Activated T-cell treated with anti-CD3 and anti-CD28 coated beads, Interleukin-2, amount 50 U/mL, for 24 hours (primary cell): ENCODE measurements around the gene TBC1D9B.

Experiments used
- DNase-seq: peaks from one replicate; pipeline ENCODE4 v3.0.0-alpha.2; 2020
- H3K27ac Mint-ChIP-seq: 2 replicates; pipeline ENCODE4 v1.8.0; 2020; ENCODE audit warnings: mild to moderate bottlenecking, mixed read lengths
- H3K27me3 Mint-ChIP-seq: 2 replicates; pipeline ENCODE4 v1.8.0; 2020; ENCODE audit warnings: mixed read lengths
- H3K36me3 Mint-ChIP-seq: 2 replicates; pipeline ENCODE4 v1.8.0; 2020; ENCODE audit warnings: low read depth, mixed read lengths
- H3K4me1 Mint-ChIP-seq: 2 replicates; pipeline ENCODE4 v1.8.0; 2020; ENCODE audit warnings: low read depth, mixed read lengths
- H3K4me3 Mint-ChIP-seq: 2 replicates; pipeline ENCODE4 v1.8.0; 2020; ENCODE audit warnings: mild to moderate bottlenecking, moderate library complexity, mixed read lengths
- H3K9me3 Mint-ChIP-seq: 2 replicates; pipeline ENCODE4 v1.8.0; 2020; ENCODE audit warnings: mixed read lengths

TBC1D9B gene

DNA sequence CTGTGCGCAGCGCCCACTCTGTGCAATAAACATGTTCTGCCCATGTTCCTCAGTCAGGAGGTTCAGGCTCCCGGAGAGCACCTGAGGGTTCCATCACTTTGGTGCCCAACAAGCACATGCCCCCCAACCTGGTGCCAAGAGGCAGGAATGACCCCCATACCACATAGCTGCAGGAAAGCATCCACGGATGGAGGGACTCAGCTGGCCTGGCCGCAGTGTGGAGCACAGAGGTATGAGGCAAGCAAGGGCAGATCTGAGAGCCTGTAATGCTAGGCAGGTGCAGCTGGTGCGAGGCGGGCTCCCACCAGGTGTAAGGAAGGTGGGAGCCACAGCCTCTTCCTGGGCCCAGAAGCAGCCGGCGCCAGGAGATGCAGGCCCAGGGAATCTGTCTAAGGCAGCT is 44.8 kb downstream of the TBC1D9B start:
- H3K9me3 Mint-ChIP-seq = no peaks in the 10 kb centered on the region
- no peak overlapping the region for H3K27ac Mint-ChIP-seq
- peaks cover 65% of the 10 kb centered on the region for H3K36me3 Mint-ChIP-seq
- H3K4me1 Mint-ChIP-seq = peaks cover 19% of the 10 kb centered on the region
- no peak for DNase-seq
- no peaks in the 10 kb centered on the region for H3K27me3 Mint-ChIP-seq
- H3K4me3 Mint-ChIP-seq = no peak overlapping the region

DNA sequence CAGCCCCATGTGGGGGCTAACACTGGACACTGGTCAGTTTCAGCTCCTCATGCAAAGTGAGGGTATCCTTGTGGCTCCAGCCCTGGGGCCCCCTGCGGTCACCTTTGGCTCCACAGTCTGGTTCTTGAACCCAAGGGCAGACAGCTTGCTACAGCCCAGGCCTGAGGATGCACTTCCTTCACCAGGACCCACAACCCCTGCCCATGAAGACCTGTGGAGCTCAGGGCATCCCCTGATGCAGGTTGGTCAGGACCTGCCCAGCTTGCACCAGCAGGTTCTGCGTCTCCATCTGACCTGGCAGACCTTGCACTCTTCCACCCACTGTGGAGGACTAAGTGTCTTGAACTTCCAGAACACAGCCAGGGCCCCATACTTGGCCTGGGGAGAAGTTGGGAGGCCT is 45.4 kb downstream of the TBC1D9B start:
- Mint-ChIP-seq H3K9me3 (no peaks in the 10 kb centered on the region), H3K27ac (no peak overlapping the region), H3K4me3 (no peak overlapping the region), H3K36me3 (peaks cover 62% of the 10 kb centered on the region), H3K27me3 (no peaks in the 10 kb centered on the region), H3K4me1 (peaks cover 22% of the 10 kb centered on the region)
- no peak for DNase-seq

DNA sequence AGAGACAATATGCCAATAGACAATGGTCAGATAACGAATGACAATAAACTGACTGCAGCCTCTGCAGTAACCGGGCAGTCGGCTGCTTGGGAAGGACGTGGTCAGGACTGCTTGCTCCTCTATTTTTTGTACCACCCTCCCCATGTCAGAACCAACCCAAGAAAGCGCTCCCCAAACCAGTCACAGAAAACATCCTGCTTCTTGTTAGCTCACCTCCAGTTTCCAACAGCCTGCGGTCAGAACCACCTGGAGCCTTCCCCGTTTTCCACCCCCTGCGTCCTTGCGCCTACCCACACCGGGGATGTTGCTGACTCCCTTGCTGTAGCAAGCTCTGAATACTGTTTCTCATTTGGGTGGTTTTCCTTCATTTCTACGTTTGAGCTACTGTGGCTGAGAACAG is 47.4 kb downstream of the TBC1D9B start:
- no peaks in the 10 kb centered on the region for H3K9me3 Mint-ChIP-seq
- peaks cover 46% of the 10 kb centered on the region for H3K36me3 Mint-ChIP-seq
- peaks cover 17% of the 10 kb centered on the region for H3K4me1 Mint-ChIP-seq
- DNase-seq = no peak
- no peaks in the 10 kb centered on the region for H3K27me3 Mint-ChIP-seq
- H3K27ac Mint-ChIP-seq = peak overlapping the region; percentile 50
- peak overlapping the region; percentile 87 for H3K4me3 Mint-ChIP-seq

DNA sequence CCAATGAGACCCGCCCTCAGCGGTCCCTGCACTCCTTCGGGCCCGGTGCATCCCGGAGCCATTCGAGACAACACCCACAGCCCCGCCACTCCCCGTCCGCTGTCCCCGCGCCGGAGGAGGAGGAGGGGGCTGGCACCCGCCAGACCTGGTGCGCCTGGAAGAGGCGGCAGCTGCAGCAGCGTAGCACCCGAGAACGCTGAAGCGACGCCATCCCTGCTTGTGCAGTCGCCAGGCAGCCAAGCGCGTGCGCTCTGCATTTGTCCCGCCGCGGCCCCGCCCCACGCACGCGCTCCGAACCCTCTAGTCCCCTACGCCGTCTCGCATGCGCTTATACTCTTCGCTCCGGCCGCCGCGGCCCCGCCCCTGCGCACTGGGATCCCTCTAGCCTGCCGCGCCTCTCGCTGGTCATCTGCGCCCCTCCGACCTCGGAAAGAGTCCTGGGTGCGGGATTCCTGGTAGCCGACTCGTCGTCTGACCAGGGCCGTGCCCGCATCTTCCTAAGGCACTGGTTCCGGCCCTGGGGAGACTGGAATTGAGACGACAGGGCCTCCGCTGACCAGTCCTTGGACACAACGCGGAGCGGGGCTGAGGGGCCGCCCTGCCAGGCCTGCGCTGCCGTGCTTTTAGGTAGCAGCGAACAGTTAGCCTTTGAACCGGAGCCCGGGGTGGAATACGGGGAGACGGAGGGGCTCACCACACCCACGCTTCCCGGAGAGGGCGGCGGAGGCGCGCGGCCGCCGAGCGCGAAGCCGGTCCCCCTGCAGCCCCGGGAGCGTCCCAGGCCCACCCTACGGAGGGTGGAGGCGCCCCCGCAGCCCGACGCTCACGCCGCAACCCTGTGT is 48.9 kb downstream of the TBC1D9B start, which contains the start of gene MRNIP:
Gene MRNIP, minus strand, starts transcription at position 232 of the 842 bp plus-strand sequence. Its CDS starts 21 bp downstream, at position 211.
- peak; percentile 93 for DNase-seq
- H3K4me3 Mint-ChIP-seq = peak within 1 kb of the TSS; percentile 87
- peaks cover 17% of the 10 kb centered on the region for H3K4me1 Mint-ChIP-seq
- no peaks in the 10 kb centered on the region for H3K9me3 Mint-ChIP-seq
- peaks cover 36% of the 10 kb centered on the region for H3K36me3 Mint-ChIP-seq
- peak within 1 kb of the TSS; percentile 93 for H3K27ac Mint-ChIP-seq
- no peaks in the 10 kb centered on the region for H3K27me3 Mint-ChIP-seq

DNA sequence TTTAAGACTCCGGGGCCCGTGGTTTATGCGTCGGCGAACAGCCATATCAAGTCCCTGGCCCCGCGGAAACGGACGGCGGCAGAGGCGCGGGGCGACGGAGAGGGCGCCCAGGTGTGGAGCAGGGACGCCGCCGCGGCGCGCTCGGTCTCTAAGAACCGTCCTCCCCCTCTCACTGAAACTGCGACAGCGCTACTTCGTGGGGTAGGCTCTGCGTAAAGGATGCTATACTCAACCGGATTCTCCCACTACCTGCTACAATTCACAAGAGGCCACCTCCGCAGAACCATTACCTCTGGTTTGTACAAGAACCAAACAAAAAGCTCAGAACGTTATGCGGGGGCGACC is 49.5 kb downstream of the TBC1D9B start:
- Mint-ChIP-seq H3K27me3 (no peaks in the 10 kb centered on the region), H3K27ac (peak overlapping the region; percentile 93), H3K36me3 (peaks cover 32% of the 10 kb centered on the region), H3K4me3 (peak overlapping the region; percentile 87), H3K9me3 (no peaks in the 10 kb centered on the region), H3K4me1 (peaks cover 17% of the 10 kb centered on the region)
- DNase-seq = no peak

DNA sequence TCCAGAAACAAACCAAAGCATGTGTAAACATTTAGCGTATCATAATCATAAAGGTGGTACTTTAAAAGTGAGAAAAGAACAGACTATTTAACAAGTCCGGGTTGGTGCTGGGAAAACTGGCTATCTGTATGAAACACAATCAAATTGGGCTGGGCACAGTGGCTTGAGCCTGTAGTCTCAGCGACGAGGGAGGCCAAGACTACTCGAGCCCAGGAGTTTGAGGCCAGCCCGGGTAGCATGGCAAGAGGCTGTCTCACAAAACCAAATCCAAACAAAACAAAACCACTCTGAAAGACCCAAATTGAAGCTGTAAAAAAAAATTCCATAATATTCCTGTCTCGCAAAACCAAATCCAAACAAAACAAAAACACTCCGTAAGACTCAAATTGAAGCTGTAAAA is 53.3 kb downstream of the TBC1D9B start:
- Mint-ChIP-seq H3K4me3 (no peak overlapping the region), H3K4me1 (peaks cover 11% of the 10 kb centered on the region), H3K9me3 (no peaks in the 10 kb centered on the region), H3K27ac (no peak overlapping the region), H3K27me3 (no peaks in the 10 kb centered on the region), H3K36me3 (peaks cover 25% of the 10 kb centered on the region)
- DNase-seq = no peak

DNA sequence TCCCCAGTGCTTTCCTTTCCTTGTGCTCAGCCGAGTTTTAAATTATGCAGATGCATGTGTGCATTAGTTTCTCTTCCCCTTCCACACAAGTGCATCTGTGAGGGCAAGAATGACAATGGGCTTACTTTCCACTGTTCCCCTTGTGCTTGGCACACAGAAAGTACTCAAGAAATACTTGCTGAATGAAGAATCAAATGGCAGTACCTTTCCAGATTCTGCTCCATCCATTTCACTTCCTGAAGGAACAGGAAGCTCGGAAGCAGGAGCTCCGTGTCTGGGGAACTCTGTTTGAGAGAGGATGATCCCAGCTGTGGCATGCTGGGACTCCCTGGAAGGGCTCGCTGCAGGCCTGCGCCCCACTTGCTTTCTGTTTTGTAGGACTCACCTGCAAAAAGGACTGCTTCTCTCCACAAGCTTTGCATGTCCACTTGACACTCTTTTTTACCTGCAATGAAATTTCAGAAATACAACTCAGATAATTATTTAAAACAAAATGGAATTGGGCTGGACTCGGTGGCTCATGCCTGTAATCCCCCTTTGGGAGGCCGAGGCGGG is 54.6 kb downstream of the TBC1D9B start:
- Mint-ChIP-seq H3K27ac (no peak overlapping the region), H3K27me3 (no peaks in the 10 kb centered on the region), H3K9me3 (no peaks in the 10 kb centered on the region), H3K4me1 (peaks cover 8% of the 10 kb centered on the region), H3K4me3 (no peak overlapping the region), H3K36me3 (peaks cover 22% of the 10 kb centered on the region)
- DNase-seq = no peak

DNA sequence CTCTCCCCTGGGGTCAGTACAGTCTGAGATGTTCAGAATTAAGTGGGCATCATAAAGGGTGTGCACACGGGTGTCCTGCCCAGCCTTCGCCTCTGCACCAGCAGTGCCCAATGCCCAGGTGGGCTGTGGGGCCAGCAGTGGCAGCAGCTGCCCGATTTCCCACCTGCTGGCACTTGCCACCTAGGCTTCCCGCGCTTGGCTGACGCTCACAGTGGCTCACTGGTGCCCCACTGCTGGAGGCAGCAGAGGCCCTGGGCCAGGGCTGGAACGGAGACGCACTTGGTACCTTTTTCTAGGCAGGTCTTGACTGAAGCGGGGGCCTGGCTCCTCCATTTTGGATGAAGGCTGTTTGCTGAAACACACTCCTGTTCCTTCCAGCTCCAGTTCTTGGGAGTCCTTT is 66.1 kb downstream of the TBC1D9B start:
- peaks cover 3% of the 10 kb centered on the region for H3K9me3 Mint-ChIP-seq
- H3K36me3 Mint-ChIP-seq = peaks cover 72% of the 10 kb centered on the region
- H3K27me3 Mint-ChIP-seq = no peaks in the 10 kb centered on the region
- H3K4me3 Mint-ChIP-seq = no peak overlapping the region
- DNase-seq = no peak
- H3K27ac Mint-ChIP-seq = peak overlapping the region; percentile 37
- peaks cover 10% of the 10 kb centered on the region for H3K4me1 Mint-ChIP-seq

DNA sequence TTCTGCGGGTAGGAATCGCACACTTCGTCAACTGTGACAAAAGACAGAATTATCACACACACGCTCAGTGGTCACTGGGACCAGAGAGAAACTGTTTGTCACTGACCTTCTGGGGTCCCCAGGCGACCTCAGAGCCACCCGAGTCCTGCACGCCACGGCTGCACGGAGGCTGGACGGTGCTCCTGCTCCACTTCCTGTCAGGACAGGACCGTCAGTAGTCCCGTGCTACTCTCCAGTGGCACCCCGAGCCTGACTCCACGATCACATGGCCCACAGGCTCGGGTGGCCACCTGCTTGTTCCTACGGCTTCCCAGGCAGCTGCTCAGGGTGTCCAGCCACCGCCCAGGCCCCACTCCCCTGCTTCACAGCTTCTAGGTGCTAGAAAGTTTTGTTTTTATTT is 66.9 kb downstream of the TBC1D9B start:
- peaks cover 19% of the 10 kb centered on the region for H3K4me1 Mint-ChIP-seq
- H3K27ac Mint-ChIP-seq = peak overlapping the region; percentile 69
- no peaks in the 10 kb centered on the region for H3K27me3 Mint-ChIP-seq
- H3K4me3 Mint-ChIP-seq = no peak overlapping the region
- H3K9me3 Mint-ChIP-seq = peaks cover 3% of the 10 kb centered on the region
- DNase-seq = no peak
- H3K36me3 Mint-ChIP-seq = peaks cover 80% of the 10 kb centered on the region

DNA sequence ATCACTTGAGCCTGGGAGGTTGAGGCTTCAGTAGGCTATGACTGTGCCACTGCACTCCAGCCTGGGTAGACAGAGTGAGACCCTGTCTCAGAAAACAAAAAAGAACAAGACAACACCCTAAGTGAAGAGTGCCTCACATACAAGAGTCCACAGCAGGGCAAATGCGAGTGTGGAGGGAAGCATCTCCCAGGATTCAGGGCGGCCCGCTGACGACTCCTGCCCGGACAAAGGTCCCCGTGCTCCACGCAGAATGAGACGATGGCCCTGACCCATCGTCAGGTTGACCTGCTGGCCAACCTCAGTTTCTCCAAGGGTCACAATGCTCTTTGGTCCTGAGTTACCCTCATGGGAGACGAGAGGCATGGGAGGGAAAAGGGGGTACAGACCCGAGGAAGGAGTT is 67.4 kb downstream of the TBC1D9B start:
- peaks cover 85% of the 10 kb centered on the region for H3K36me3 Mint-ChIP-seq
- peaks cover 19% of the 10 kb centered on the region for H3K4me1 Mint-ChIP-seq
- peak overlapping the region; percentile 59 for H3K27ac Mint-ChIP-seq
- no peaks in the 10 kb centered on the region for H3K27me3 Mint-ChIP-seq
- DNase-seq = no peak
- peaks cover 3% of the 10 kb centered on the region for H3K9me3 Mint-ChIP-seq
- H3K4me3 Mint-ChIP-seq = no peak overlapping the region

DNA sequence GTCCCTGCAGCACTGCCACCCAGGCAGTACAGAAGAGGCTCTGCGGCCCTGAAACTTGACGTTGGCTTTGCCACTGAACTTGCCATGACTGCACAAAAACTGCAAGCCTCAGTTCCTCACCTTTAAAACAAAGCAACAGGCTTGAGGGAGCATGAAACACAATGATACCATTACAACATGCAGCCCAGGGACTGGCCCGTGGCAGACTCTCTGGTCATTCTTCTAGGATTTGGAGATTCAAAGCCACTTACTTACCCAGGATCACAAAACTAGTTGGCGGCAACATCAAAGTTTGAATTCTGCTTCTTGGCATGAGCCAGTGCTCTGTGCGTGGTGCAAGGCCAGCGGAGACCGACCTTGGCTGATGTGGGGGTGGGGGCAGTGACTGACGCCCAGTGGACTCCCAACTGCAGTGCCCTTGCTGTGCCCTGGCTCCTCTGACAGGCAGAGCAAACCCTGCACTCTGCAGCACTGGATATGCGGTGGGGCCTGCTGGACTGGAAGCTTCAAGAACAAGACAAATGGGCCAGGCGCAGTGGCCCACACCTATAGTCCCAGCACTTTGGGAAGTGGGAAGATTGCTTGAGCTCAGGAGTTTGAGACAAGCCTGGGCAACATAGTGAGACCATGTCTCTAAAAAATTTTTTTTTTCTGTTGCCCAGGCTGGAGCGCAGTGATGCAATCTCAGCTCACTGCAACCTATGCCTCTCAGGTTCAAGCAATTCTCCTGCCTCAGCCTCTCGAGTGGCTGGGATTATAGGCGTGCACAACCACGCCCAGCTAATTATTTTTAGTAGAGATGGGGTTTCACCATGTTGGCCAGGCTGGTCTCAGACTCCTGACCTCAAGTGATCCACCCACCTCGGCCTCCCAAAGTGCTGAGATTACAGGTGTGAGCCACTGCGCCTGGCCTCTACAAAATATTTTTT is 68.1 kb downstream of the TBC1D9B start:
- no peak for DNase-seq
- no peaks in the 10 kb centered on the region for H3K9me3 Mint-ChIP-seq
- no peak overlapping the region for H3K4me3 Mint-ChIP-seq
- H3K36me3 Mint-ChIP-seq = peaks cover 84% of the 10 kb centered on the region
- H3K27me3 Mint-ChIP-seq = no peaks in the 10 kb centered on the region
- peaks cover 19% of the 10 kb centered on the region for H3K4me1 Mint-ChIP-seq
- peak overlapping the region; percentile 38 for H3K27ac Mint-ChIP-seq

DNA sequence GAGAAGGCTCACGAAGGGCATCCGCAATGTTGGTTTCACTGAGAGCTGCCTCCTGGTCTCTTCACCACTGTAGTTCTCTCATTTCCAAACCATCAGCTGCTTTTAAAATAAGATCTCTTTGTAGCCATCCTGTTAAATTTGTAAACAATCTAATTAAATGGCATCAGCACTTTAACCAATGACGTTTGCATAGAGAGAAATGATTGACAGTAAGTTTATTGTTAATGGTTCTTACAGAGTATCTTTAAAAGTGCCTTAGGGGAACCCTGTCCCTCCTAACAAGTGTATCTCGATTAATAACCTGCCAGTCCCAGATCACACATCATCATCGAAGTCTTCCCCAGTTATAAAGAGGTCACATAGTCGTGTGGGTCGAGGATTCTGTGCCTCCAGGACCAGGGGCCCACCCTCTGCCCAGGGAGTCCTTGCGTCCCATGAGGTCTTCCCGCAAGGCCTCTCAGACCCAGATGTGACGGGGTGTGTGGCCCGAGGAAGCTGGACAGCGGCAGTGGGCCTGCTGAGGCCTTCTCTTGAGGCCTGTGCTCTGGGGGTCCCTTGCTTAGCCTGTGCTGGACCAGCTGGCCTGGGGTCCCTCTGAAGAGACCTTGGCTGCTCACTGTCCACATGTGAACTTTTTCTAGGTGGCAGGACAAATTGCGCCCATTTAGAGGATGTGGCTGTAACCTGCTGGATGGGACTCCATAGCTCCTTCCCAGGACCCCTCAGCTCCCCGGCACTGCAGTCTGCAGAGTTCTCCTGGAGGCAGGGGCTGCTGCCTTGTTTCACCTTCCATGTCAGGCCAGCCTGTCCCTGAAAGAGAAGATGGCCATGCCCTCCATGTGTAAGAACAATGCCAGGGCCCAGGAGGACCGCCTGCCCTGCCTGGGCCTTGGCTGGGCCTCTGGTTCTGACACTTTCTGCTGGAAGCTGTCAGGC is 70.4 kb downstream of the TBC1D9B start:
- no peak for DNase-seq
- peaks cover 88% of the 10 kb centered on the region for H3K36me3 Mint-ChIP-seq
- peak overlapping the region; percentile 94 for H3K27ac Mint-ChIP-seq
- H3K4me3 Mint-ChIP-seq = peak overlapping the region; percentile 47
- peaks cover 24% of the 10 kb centered on the region for H3K4me1 Mint-ChIP-seq
- H3K27me3 Mint-ChIP-seq = no peaks in the 10 kb centered on the region
- no peaks in the 10 kb centered on the region for H3K9me3 Mint-ChIP-seq

DNA sequence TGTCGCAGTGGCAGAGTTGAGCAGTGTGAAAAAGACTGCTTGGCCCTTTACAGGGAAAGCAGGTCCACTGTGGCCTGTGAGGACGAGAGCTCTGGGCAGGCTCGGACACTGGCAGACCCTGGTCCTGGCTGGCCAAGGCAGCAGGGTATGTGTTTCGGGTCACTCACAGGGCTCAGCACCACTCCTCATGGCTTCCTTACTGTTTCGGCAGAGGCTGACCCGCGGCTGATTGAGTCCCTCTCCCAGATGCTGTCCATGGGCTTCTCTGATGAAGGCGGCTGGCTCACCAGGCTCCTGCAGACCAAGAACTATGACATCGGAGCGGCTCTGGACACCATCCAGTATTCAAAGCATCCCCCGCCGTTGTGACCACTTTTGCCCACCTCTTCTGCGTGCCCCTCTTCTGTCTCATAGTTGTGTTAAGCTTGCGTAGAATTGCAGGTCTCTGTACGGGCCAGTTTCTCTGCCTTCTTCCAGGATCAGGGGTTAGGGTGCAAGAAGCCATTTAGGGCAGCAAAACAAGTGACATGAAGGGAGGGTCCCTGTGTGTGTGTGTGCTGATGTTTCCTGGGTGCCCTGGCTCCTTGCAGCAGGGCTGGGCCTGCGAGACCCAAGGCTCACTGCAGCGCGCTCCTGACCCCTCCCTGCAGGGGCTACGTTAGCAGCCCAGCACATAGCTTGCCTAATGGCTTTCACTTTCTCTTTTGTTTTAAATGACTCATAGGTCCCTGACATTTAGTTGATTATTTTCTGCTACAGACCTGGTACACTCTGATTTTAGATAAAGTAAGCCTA is 71.3 kb downstream of the TBC1D9B start:
- H3K9me3 Mint-ChIP-seq = no peaks in the 10 kb centered on the region
- H3K27me3 Mint-ChIP-seq = no peaks in the 10 kb centered on the region
- H3K4me1 Mint-ChIP-seq = peaks cover 26% of the 10 kb centered on the region
- DNase-seq = peak; percentile 70
- peaks cover 89% of the 10 kb centered on the region for H3K36me3 Mint-ChIP-seq
- peak overlapping the region; percentile 47 for H3K4me3 Mint-ChIP-seq
- H3K27ac Mint-ChIP-seq = peak overlapping the region; percentile 94
